Activated CD4-positive, alpha-beta T cell treated with anti-CD3 and anti-CD28 coated beads for 1 hour (primary cell): ENCODE measurements around the gene MYLK3.
A peak's percentile ranks its signal among the peaks of the same experiment; 100 is the strongest.
"Not testable (repeated sequence)": the region's sequence is repeated elsewhere in the genome, so short reads cannot be mapped to it uniquely, and the experiment has no call there.

Experiments
- DNase-seq: peaks from one replicate; pipeline ENCODE4 v3.0.0-alpha.2; 2020

The MYLK3 gene

GRCh38 chr16:46747777-46748651 lies at the start of gene MYLK3:
TSS of gene MYLK3 (minus strand) at chr16:46748344. CDS start at chr16:46748193, 151 bp downstream.
- no peak for DNase-seq

DNA sequence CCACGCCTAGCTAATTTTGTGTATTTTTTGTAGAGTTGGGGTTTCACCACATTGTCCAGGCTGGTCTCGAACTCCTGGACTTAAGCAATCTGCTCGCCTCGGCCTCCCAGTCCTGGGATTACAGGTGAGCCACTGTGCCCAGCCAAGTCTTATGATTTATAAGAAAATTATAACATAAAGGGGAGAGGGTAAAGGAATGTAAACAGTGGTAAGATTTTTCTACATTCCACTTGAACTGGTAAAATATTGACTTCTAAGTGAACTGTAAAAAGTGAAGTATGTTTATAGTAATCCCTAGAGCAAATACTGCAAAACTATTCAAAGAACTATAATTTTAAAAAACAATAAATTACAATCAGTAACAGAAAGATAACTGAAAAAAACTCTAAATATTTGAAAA lies 49.4 kb upstream of the MYLK3 start:
- no peak for DNase-seq

DNA sequence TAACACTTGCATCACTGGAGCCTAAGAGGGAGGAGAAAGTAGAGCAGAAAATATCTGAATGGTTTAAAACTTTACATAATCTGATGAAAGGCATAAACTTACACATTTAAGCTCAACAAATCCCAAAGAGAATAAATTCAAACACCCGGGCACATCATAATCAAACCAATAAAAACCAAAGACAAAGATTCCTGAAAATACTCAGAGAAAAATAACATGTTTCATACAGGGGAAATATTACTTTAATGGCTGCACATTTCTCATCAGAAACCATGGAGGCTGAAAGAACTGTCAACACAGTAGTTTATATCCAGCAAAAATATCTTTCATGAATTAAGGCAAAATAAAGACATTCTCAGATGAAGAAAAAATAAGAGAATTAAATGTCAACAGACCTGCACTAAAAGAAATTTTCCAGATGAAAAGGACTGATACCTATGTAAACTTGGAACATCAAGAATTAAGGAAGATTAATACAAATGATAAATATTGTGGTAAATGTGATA lies 48.7 kb upstream of the MYLK3 start:
- no peak for DNase-seq

GRCh38 chr16:46793841-46794240 lies 45.7 kb upstream of the MYLK3 start:
- DNase-seq, result no peak

DNA sequence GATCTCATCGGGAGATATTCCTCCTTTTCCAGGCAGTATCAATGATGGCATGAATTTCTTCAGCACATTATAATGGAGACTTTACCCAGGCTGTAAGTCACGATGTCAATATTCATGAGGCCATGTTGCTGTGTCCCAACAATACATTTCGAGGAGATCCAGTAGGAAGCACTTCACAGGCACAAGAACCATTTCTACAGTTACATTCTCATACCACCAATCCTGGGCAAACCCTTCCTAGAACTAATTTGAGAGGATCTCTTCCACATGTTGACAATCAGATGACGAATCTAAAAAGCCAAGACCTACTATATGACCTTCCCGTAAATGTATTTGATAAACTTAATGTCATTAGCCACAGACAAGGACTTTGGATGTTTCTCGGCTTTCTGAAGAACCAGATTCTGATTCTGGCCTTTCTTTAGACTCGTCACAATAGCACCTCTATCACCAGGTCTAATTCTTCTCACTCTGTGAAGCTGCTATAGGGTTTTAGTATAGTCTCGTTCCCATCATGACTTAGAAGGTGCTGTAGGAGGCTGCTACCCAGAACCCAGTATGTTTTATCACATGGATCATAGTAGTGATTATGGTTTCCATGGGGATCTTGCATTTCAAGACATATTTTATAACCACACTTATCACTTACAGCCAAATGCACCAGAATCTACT lies 42.6 kb upstream of the MYLK3 start:
- no peak for DNase-seq

- DNase-seq, result peak; percentile 66
Measured at GRCh38 chr16:46789499-46790414, 41.6 kb upstream of the MYLK3 start.

DNA sequence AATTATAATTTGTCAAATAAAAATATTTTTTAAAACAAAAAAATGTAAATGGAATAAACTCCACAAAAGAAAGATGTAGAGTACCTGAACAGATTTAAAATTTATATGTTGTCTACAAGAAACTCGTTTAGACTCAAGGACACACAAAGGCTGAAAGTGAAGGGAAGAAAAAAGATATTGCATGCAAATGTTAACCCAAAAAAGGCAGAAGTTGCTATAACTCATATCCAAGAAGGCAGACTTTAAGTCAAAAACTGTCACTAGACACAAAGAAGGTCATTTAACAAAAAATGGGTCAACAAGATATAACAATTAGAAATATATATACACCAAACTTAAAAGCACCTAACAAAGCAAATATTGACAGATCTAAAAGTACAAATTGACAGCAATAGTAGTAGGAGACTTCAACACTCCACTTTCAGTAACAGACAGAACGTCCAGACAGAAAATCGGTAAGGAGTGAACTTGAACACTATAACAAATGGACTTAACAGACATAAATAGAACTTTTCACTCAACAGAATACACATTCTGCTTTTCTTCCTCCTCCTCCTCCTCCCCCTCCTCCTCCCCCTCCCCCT lies 40.8 kb upstream of the MYLK3 start:
- no peak for DNase-seq

GRCh38 chr16:46787909-46788308 lies 39.8 kb upstream of the MYLK3 start:
- DNase-seq, result no peak

DNA sequence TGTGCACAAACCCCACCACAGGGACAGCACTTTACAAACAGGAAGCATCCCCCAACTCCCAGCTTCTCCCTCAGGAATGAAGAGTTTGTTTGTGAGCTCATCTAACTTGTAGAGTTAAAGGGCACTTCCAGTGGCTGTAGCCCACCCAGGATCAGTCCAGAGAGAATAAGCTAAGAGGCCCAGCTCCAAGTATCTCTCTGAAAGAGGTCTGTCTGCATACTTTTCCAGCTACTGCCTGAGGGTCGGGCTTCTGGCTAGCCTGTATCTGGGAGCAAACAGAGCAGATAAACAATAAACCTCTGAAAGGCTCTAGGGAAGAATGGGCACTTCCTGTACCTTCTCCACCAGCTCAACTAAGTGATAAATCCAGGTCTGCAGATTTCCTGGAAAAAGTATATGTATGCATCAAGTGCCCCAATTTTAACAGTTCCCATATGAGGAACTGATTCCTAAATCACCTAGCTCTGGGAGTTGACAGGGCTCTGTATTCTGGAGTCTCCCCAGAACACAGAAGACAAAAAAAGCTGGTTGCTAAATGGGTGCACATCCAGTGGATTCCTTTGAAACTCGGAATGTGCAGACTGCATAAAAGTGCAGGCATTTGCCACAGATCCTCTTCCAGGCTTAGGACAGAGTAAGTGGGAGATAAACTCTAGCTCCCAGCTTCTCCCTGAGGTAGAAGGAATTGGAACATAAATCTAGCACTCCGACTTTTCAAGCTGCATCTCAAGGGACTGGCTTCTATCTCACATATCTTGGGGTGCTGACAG lies 37.1 kb upstream of the MYLK3 start:
- DNase-seq, result no peak

- not testable (repeated sequence) for DNase-seq
Measured at GRCh38 chr16:46784569-46784968, 36.4 kb upstream of the MYLK3 start.

DNA sequence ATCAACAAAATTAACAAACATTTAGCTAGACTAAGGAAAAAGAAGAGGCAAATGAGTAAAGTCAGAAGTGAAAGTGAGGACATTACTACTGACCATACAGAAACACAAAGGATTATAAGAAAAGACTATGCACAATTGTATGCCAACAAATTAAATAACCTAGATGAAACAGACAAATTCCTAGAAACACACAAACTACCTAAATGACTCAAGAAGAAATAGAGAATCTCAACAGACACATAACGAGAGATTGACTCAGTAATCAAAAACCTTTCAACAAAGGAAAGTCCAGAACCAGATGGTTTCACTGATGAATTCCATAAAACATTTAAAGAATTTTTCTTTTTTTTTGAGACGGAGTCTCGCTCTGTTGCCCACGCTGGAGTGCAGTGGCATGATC lies 35.7 kb upstream of the MYLK3 start:
- no peak for DNase-seq

DNA sequence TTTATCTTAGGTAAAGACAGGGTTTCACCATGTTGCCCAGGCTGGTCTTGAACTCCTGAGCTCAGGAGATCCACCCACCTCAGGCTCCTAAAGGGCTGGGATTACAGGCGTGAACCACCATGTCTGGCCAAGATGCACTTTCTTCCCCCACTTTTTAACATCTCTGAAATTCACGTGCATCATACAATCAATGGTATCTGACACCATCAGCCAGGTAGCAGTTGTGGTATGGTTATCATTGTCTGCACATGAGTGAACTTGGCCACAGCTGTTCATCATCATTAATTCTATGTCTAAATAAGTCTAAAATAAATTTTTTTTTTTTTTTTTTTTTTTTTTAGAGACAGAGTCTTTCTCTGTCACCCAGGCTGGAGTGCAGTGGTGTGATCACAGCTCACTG lies 34.2 kb upstream of the MYLK3 start:
- DNase-seq, result no peak

- no peak for DNase-seq
Measured at GRCh38 chr16:46777804-46778203, 29.7 kb upstream of the MYLK3 start.

GRCh38 chr16:46775214-46775613 lies 27.1 kb upstream of the MYLK3 start:
- DNase-seq, result no peak

GRCh38 chr16:46774743-46775177 lies 26.6 kb upstream of the MYLK3 start:
- DNase-seq, result no peak

DNA sequence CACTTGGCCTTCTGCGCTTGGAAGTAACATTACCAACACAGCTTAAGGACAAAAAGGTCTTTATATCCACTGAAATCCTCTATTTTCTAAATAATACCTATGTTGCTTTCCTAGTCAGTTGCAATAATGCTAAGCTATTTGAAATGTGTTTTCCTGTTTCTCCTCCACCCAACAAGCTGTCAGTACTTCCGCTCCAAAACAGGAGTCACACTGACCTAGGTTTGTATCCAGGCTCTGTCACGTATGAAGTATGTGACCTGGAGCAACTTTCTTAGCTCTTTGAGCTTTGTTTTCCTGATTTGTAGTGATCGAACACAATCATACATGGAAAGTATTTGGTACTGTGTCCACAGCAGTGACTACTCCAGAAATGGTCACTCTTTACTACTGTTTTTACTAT lies 24.3 kb upstream of the MYLK3 start:
- no peak for DNase-seq

DNA sequence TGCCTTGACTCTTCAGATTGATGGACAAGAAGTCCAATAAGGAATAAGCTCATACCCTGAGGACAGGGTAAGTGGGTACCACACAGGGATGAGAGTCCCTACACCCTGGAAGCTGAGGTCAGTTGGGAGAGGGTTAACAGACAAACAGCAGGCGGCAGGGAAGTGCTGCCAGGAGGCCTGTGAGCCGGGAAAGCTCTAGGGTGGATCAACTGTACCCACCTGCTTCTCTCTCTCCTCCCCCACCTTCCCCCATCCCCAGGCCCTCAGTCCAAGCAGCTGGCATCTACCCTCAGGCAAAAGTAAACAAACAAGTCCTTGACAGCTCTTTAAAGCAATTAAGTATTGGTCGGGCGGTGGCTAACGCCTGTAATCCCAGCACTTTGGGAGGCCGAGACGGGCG lies 20.7 kb upstream of the MYLK3 start:
- no peak for DNase-seq

DNA sequence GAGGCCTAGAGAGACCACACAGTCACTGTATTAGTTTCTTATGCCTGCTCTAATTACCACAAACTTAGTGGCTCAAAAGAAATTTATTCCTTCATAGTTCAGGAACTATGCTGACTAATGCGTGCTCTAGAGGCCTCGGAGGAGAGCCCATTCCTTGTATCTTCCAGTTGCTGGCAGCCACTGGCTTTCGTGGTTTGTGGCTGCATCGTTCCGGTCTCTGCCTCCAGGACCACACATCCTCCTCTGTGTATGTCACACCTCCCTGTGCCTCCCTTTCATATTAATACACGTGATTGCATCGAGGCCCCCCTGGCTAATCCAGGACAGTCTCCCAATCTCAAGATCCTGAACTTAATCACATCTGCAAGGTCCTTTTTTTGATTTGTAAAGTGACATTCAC lies 16.9 kb upstream of the MYLK3 start:
- DNase-seq, result no peak

DNA sequence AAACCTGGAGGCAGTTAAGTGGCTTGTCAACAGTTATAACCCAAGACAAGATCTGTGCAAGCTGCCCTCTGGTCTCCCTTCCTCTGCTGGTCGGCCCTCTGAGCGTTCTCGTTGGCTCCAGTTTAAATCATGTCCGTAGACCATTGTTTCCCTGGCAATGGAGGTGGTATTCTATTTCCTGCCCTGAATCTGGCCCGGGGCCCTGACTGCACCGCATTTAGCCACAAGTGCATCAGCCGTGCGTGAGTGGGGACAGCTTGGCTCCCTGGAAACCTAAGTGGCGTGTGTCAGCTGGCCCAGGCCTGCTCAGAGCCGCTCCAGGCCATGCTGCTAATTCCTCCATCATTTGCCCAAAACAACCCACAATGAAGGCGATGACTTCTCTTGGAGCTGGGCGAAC lies 15.0 kb upstream of the MYLK3 start:
- DNase-seq, result no peak

GRCh38 chr16:46762583-46762982 lies 14.4 kb upstream of the MYLK3 start:
- DNase-seq, result no peak

DNA sequence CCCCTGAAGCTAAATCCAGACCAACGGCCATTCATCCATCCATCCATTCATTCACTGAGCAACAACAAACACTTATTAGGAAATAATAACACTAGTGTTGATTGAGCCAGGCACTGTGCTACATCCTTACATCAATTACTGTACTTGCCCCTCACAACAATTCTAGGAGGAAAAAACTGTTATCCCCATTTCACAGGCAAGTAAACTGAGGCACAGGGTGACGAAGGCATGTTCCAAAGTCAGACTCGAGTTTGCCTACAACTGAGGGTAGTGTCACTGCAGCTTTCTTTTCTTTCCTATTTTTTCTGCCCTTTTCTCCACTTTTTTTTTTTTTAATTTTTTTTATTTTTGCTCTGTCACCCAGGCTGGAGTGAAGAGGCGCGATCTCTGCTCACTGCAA lies 11.2 kb upstream of the MYLK3 start:
- DNase-seq, result no peak
